ENCODE measurements around the gene BCORL1.

BCORL1 gene

GRCh38 chrX:129982300-129983251 is at the start of gene BCORL1:
Gene BCORL1 (plus strand): TSS chrX:129982635. CDS start chrX:130005232, 22,597 bp downstream.
- DNase-seq = peak; percentile 90

- no peak for DNase-seq
These were observed 49.6 kb upstream of the BCORL1 start for GRCh38 chrX:129932821-129933321.

GRCh38 chrX:129933700-129934099 is 48.7 kb upstream of the BCORL1 start:
- no peak for DNase-seq

GRCh38 chrX:129934461-129934860 is 48.0 kb upstream of the BCORL1 start:
- DNase-seq = no peak

- DNase-seq = no peak
These were observed 47.5 kb upstream of the BCORL1 start for GRCh38 chrX:129934952-129935351.

GRCh38 chrX:129938081-129938480 is 44.4 kb upstream of the BCORL1 start:
- DNase-seq = no peak

GRCh38 chrX:129939986-129940385 is 42.4 kb upstream of the BCORL1 start:
- no peak for DNase-seq

GRCh38 chrX:129940721-129941120 is 41.7 kb upstream of the BCORL1 start:
- no peak for DNase-seq

GRCh38 chrX:129945131-129945530 is 37.3 kb upstream of the BCORL1 start:
- DNase-seq = peak; percentile 14

- no peak for DNase-seq
These were observed 29.1 kb upstream of the BCORL1 start for GRCh38 chrX:129953334-129953648.

GRCh38 chrX:129953881-129954280 is 28.6 kb upstream of the BCORL1 start:
- no peak for DNase-seq

GRCh38 chrX:129954804-129955203 is 27.6 kb upstream of the BCORL1 start:
- no peak for DNase-seq

- DNase-seq = no peak
These were observed 26.8 kb upstream of the BCORL1 start for GRCh38 chrX:129955682-129956081.

- DNase-seq = no peak
These were observed 26.3 kb upstream of the BCORL1 start for GRCh38 chrX:129956145-129956544.

GRCh38 chrX:129956765-129957164 is 25.7 kb upstream of the BCORL1 start:
- DNase-seq = no peak

GRCh38 chrX:129957241-129958082 is 25.0 kb upstream of the BCORL1 start:
- peak; percentile 34 for DNase-seq

- no peak for DNase-seq
These were observed 24.4 kb upstream of the BCORL1 start for GRCh38 chrX:129958083-129958465.

- DNase-seq = no peak
These were observed 23.5 kb upstream of the BCORL1 start for GRCh38 chrX:129958814-129959492.

- no peak for DNase-seq
These were observed 23.0 kb upstream of the BCORL1 start for GRCh38 chrX:129959493-129959832.

GRCh38 chrX:129961180-129962083 is 21.0 kb upstream of the BCORL1 start:
- no peak for DNase-seq

- no peak for DNase-seq
These were observed 18.7 kb upstream of the BCORL1 start for GRCh38 chrX:129963729-129964128.

GRCh38 chrX:129965166-129965565 is 17.3 kb upstream of the BCORL1 start:
- no peak for DNase-seq

Data from fibroblast of upper back skin (primary cell).